ENCODE results near the gene PEAK1. TPM values are rescaled to one million over a fixed set of nuclear protein-coding genes. Genes with fewer than 3 reads are reported as not detected.
"Not testable (repeated sequence)": the region's sequence is repeated elsewhere in the genome, so short reads cannot be mapped to it uniquely, and the experiment has no call there.

The PEAK1 gene
- total and polyA plus RNA-seq, 10 of the 15 experiments (the other 5 are each of a cell fraction or from before 2014, with no cell fraction given): 0.62 to 24.2 (median 11.2) TPM

DNA sequence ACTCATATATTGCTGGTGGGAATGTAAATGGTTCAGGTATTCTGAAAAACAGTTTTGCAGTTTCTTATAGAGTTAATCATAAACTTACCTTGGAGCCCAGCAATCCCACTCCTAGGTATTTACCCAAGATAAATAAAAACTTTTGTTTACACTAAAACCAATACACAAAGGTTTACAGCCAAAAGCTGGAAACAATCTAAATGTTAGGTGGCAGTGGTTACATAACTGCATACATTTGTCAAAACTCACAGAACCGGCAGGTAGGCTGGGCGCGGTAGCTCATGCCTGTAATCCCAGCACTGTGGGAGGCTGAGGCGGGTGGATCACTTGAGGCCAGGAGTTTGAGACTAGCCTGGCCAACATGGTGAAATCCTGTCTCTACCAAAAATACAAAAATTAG lies 235.6 kb downstream of the PEAK1 start:
- ChIA-PET POLR2A (interaction anchor here (1.0 to 1.2 kb wide), 2 partner anchors 237 to 357 kb away, joined by 3 read pairs; no protein-coding TSS in a partner anchor), SMC1A (ENCODE audit: uncharacterized antibody, unreplicated experiment) (interaction anchor here (1.1 to 15.7 kb wide), 13 partner anchors 10 to 357 kb away, joined by 3 to 365 read pairs (median 19); partner anchors contain the start of gene PEAK1), RAD21 (ENCODE audit: unreplicated experiment) (interaction anchor here (1.2 to 15.0 kb wide), 9 partner anchors 13 to 360 kb away, joined by 3 to 286 read pairs (median 55); partner anchors contain the start of gene HMG20A), CTCF (interaction anchor here (1.1 to 18.9 kb wide), 12 partner anchors 19 to 357 kb away, joined by 3 to 455 read pairs (median 15); no protein-coding TSS in a partner anchor)
- H3K9ac ChIP-seq (ENCODE audit: control insufficient read depth, insufficient read depth, low read length); in situ Hi-C loops (cut with MboI); H3K36me3 ChIP-seq (ENCODE audit: control insufficient read depth in 2 of 2, insufficient read depth in 2 of 2, low read length in 1 of 2); ATAC-seq; H3K4me3 ChIP-seq; DNase-seq (ENCODE audit: low read depth, low spot score); H3K4me2 ChIP-seq (ENCODE audit: control insufficient read depth, insufficient read depth); H4K20me1 ChIP-seq (ENCODE audit: control insufficient read depth, insufficient read depth); H3K27ac ChIP-seq (ENCODE audit: control insufficient read depth, insufficient read depth); H3K27me3 ChIP-seq (replicated peaks in 1 of 2; ENCODE audit: control insufficient read depth in 2 of 2, insufficient read depth in 2 of 2, low read length in 1 of 2); BruUV-seq (replicated peaks); H3K9me3 ChIP-seq (replicated peaks; ENCODE audit: control insufficient read depth, insufficient read depth, low read length); H3K79me2 ChIP-seq (ENCODE audit: control insufficient read depth, insufficient read depth, low read length); H2AFZ ChIP-seq (ENCODE audit: control insufficient read depth, low read depth, low read length); FAIRE-seq: not testable (repeated sequence)
- peaks cover 80% of the 10 kb centered on the region for H3K4me1 ChIP-seq (ENCODE audit: control insufficient read depth, insufficient read depth, low read length)
- 99% methylated on average over 4 of the region's 4 CpGs for WGBS (ENCODE audit: insufficient coverage, insufficient replicate concordance, low lambda C conversion rate, missing lambda C conversion rate)
- intact Hi-C loops (cut with micrococcal nuclease; ENCODE audit: unreplicated experiment): loop anchor here (10.0 kb wide), 1 partner anchor 200 kb away; no protein-coding TSS in a partner anchor

DNA sequence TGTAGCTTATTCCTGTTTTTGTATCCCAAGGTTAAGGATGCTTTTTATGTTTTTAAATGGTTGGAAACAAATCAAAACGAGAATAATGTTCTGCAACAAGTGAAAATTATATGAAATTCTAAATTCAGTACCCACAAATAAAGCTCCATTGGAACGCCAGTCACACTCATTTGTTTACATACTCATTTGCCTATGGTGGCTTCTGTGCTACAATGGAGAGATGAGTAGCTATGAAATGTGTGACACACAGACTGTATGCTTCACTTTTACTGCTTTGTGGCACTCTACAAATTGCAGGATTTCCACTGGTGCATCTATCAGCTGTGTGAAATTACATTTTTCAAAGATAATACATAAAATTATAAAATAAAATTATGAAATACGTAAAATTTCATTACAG lies 236.8 kb downstream of the PEAK1 start:
- intact Hi-C loops (cut with micrococcal nuclease; ENCODE audit: unreplicated experiment): loop anchor here (2.0 to 10.0 kb wide), 2 partner anchors 198 to 238 kb away; partner anchors contain the start of genes HMG20A and PEAK1
- Histone ChIP-seq H3K4me3 (no peak overlapping the region), H3K9ac (ENCODE audit: control insufficient read depth, insufficient read depth, low read length) (no peak overlapping the region), H3K4me2 (ENCODE audit: control insufficient read depth, insufficient read depth) (peak overlapping the region; percentile 79; the same call in 1 of the 2 replicates), H3K36me3 (ENCODE audit: control insufficient read depth in 2 of 2, insufficient read depth in 2 of 2, low read length in 1 of 2) (no peaks in the 10 kb centered on the region), H3K79me2 (ENCODE audit: control insufficient read depth, insufficient read depth, low read length) (no peaks in the 10 kb centered on the region), H3K9me3 (replicated peaks; ENCODE audit: control insufficient read depth, insufficient read depth, low read length) (no peaks in the 10 kb centered on the region), H3K4me1 (ENCODE audit: control insufficient read depth, insufficient read depth, low read length) (peaks cover 79% of the 10 kb centered on the region), H3K27me3 (replicated peaks in 1 of 2; ENCODE audit: control insufficient read depth in 2 of 2, insufficient read depth in 2 of 2, low read length in 1 of 2) (no peaks in the 10 kb centered on the region), H2AFZ (ENCODE audit: control insufficient read depth, low read depth, low read length) (no peak overlapping the region), H4K20me1 (ENCODE audit: control insufficient read depth, insufficient read depth) (no peaks in the 10 kb centered on the region), H3K27ac (ENCODE audit: control insufficient read depth, insufficient read depth) (peak overlapping the region; percentile 90)
- RAD21 ChIA-PET (ENCODE audit: unreplicated experiment): interaction anchor here (0.7 to 15.0 kb wide), 22 partner anchors 11 to 361 kb away, joined by 3 to 286 read pairs (median 6); partner anchors contain the start of genes HMG20A and PEAK1
- no TSS peak for BruUV-seq (replicated peaks)
- CTCF ChIA-PET: interaction anchor here (0.7 to 18.9 kb wide), 19 partner anchors 11 to 358 kb away, joined by 3 to 455 read pairs (median 4); no protein-coding TSS in a partner anchor
- in situ Hi-C loops (cut with MboI): no loop called here
- no peak for DNase-seq (ENCODE audit: low read depth, low spot score)
- WGBS (ENCODE audit: insufficient coverage, insufficient replicate concordance, low lambda C conversion rate, missing lambda C conversion rate): 36% methylated on average over 3 of the region's 3 CpGs
- TF ChIP-seq NRF1 (conservative IDR thresholded peaks at IDR 0.05; ENCODE audit: low read depth, low read length) (no peak), ZBED1 (IDR thresholded peaks at IDR 0.05; ENCODE audit: borderline replicate concordance) (no peak), MYB (IDR thresholded peaks at IDR 0.05; ENCODE audit: borderline replicate concordance, low read depth, low read length) (no peak), SIX5 (IDR thresholded peaks at IDR 0.05; ENCODE audit: low read depth, low read length, severe bottlenecking) (no peak), TCF3 (IDR thresholded peaks at IDR 0.05; ENCODE audit: borderline replicate concordance, insufficient read depth, low read depth, low read length) (no peak), HDAC2 (IDR thresholded peaks at IDR 0.05) (no peak), NFXL1 (IDR thresholded peaks at IDR 0.05; ENCODE audit: borderline replicate concordance) (no peak), POU2F2 (IDR thresholded peaks at IDR 0.05; ENCODE audit: borderline replicate concordance, low read depth, low read length) (peak; percentile 62; the same call in 1 of the 3 replicates), SREBF1 (IDR thresholded peaks at IDR 0.05; ENCODE audit: low read length) (no peak)
- TF ChIP-seq, protein P1, sequence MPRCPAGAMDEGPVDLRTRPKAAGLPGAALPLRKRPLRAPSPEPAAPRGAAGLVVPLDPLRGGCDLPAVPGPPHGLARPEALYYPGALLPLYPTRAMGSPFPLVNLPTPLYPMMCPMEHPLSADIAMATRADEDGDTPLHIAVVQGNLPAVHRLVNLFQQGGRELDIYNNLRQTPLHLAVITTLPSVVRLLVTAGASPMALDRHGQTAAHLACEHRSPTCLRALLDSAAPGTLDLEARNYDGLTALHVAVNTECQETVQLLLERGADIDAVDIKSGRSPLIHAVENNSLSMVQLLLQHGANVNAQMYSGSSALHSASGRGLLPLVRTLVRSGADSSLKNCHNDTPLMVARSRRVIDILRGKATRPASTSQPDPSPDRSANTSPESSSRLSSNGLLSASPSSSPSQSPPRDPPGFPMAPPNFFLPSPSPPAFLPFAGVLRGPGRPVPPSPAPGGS (IDR thresholded peaks at IDR 0.05; ENCODE audit: borderline replicate concordance, insufficient read depth, low read depth, low read length, poor library complexity, severe bottlenecking): no peak
- TF ChIP-seq, protein P2, sequence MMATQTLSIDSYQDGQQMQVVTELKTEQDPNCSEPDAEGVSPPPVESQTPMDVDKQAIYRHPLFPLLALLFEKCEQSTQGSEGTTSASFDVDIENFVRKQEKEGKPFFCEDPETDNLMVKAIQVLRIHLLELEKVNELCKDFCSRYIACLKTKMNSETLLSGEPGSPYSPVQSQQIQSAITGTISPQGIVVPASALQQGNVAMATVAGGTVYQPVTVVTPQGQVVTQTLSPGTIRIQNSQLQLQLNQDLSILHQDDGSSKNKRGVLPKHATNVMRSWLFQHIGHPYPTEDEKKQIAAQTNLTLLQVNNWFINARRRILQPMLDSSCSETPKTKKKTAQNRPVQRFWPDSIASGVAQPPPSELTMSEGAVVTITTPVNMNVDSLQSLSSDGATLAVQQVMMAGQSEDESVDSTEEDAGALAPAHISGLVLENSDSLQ (IDR thresholded peaks at IDR 0.05): 0 out of 2 replicates have a peak, but pooled peaks have one; percentile 24
- SMC1A ChIA-PET (ENCODE audit: uncharacterized antibody, unreplicated experiment): interaction anchor here (0.5 to 15.7 kb wide), 24 partner anchors 6 to 358 kb away, joined by 3 to 365 read pairs (median 8); partner anchors contain the start of gene PEAK1
- FAIRE-seq: no peak
- POLR2A ChIA-PET: interaction anchor here (0.6 to 2.3 kb wide), 8 partner anchors 22 to 1297 kb away, joined by 3 to 17 read pairs (median 4); no protein-coding TSS in a partner anchor
- ATAC-seq: peak; percentile 24

Measured in GM12878 (cell line).